K562 (cell line): ENCODE data around the gene KRTCAP2. TPM values are rescaled to one million over a fixed set of nuclear protein-coding genes. Genes with fewer than 3 reads are reported as not detected.

Source experiments
- ARID1B ChIP-seq: fragments of 450-650 bp; IDR thresholded peaks from 2 replicates; pipeline ENCODE4 v1.6.1; 2016; ENCODE audit warnings: antibody characterized with exemption, mild to moderate bottlenecking, inconsistent platforms
- DPF2 ChIP-seq: fragments of 450-650 bp; IDR thresholded peaks from 2 replicates; pipeline ENCODE4 v1.6.1; 2016
- E2F4 ChIP-seq: sonication (generic); formaldehyde crosslinking; IDR thresholded peaks from 2 replicates; pipeline ENCODE4 v1.8.0; 2022; ENCODE audit warnings: mild to moderate bottlenecking, low read depth, missing genetic modification reagents
- EP300 ChIP-seq: IDR thresholded peaks from 2 replicates; pipeline ENCODE4 v1.6.1; 2012; ENCODE audit warnings: low read length, improper control_type of control experiment
- EP400 ChIP-seq: fragments of 450-650 bp; IDR thresholded peaks from 2 replicates; pipeline ENCODE4 v1.6.1; 2017; ENCODE audit warnings: antibody characterized with exemption, mild to moderate bottlenecking, moderate library complexity
- EWSR1 ChIP-seq: fragments of 450-650 bp; IDR thresholded peaks from 2 replicates; pipeline ENCODE4 v1.6.1; 2018; ENCODE audit warnings: borderline replicate concordance, mild to moderate bottlenecking, low read depth, moderate library complexity; ENCODE audit not compliant: partially characterized antibody
- FOSL1 ChIP-seq: fragments of 200-800 bp; sonication (Bioruptor generic); conservative IDR thresholded peaks from 2 replicates; pipeline ENCODE4 v1.6.1; 2016; ENCODE audit warnings: missing genetic modification characterization, missing compliant biosample characterization
- FOXJ2 ChIP-seq: fragments of 200-800 bp; sonication (Bioruptor generic); IDR thresholded peaks from 2 replicates; pipeline ENCODE4 v1.6.1; 2016; ENCODE audit warnings: missing genetic modification characterization, missing compliant biosample characterization
- GABPA ChIP-seq: fragments of 200-800 bp; sonication (Bioruptor generic); conservative IDR thresholded peaks from 2 replicates; pipeline ENCODE4 v1.6.1; 2016; ENCODE audit warnings: low read depth, missing genetic modification characterization, missing compliant biosample characterization
- GATA2 ChIP-seq: sonication (generic); formaldehyde crosslinking; IDR thresholded peaks from 2 replicates; pipeline ENCODE4 v1.4.0; 2020; ENCODE audit warnings: mild to moderate bottlenecking, missing genetic modification reagents
- HNRNPUL1 ChIP-seq: fragments of 200-400 bp; formaldehyde crosslinking; IDR thresholded peaks from 2 replicates; pipeline ENCODE4 v1.6.1; 2017; ENCODE audit warnings: low read length
- ILK ChIP-seq: fragments of 450-650 bp; IDR thresholded peaks from 2 replicates; pipeline ENCODE4 v1.6.1; 2016; ENCODE audit warnings: missing genetic modification characterization, low read depth, mild to moderate bottlenecking, missing compliant biosample characterization, moderate library complexity, borderline replicate concordance
- JUND ChIP-seq, 2 experiments: IDR thresholded peaks; 2 replicates in 1 of 2; 3 replicates in 1 of 2; pipeline ENCODE4 v1.6.1; 2011; ENCODE audit warnings: borderline replicate concordance in 2 of 2, low read depth in 2 of 2, low read length in 2 of 2, improper control_type of control experiment in 1 of 2, missing biosample characterization in 1 of 2, missing genetic modification characterization in 1 of 2, missing genetic modification reagents in 1 of 2
- KDM1A ChIP-seq, 2 experiments: fragments of 450-650 bp; IDR thresholded peaks; 2 replicates each; pipeline ENCODE4 v1.6.1; 2016; ENCODE audit warnings: mild to moderate bottlenecking in 2 of 2
- KLF10 ChIP-seq: fragments of 250-450 bp; sonication (Bioruptor Pico); IDR thresholded peaks from 2 replicates; pipeline ENCODE4 v1.6.1; 2021; ENCODE audit warnings: matching md5 sums
- MAX ChIP-seq: sonication (generic); formaldehyde crosslinking; IDR thresholded peaks from 2 replicates; pipeline ENCODE4 v1.9.0; 2022; ENCODE audit warnings: mild to moderate bottlenecking, missing genetic modification reagents
- PATZ1 ChIP-seq: fragments of 250-450 bp; sonication (Bioruptor Pico); IDR thresholded peaks from 2 replicates; pipeline ENCODE4 v1.5.0; 2020; ENCODE audit warnings: mild to moderate bottlenecking, borderline replicate concordance
- POLR2B ChIP-seq: fragments of 450-650 bp; IDR thresholded peaks from 2 replicates; pipeline ENCODE4 v1.6.1; 2018; ENCODE audit warnings: low read depth; ENCODE audit not compliant: partially characterized antibody
- POLR3G ChIP-seq: IDR thresholded peaks from 2 replicates; pipeline ENCODE4 v1.6.1; 2011; ENCODE audit not compliant: insufficient read length, insufficient replicate concordance; ENCODE audit errors: extremely low read depth
- RBM15 ChIP-seq: fragments of 200-400 bp; formaldehyde crosslinking; IDR thresholded peaks from 2 replicates; pipeline ENCODE4 v1.6.1; 2018; ENCODE audit warnings: mild to moderate bottlenecking, low read length, moderate library complexity; ENCODE audit not compliant: insufficient read depth
- RCOR1 ChIP-seq, 2 experiments: IDR thresholded peaks; 2 replicates each; pipeline ENCODE4 v1.6.1; 2012; ENCODE audit warnings: low read depth in 2 of 2, low read length in 2 of 2, borderline replicate concordance in 1 of 2, improper control_type of control experiment in 1 of 2
- TBP ChIP-seq: optimal IDR thresholded peaks from 2 replicates; pipeline ENCODE3; 2011; ENCODE audit warnings: low read depth, low read length, improper control_type of control experiment
- TFAM ChIP-seq: fragments of 250-450 bp; sonication (Bioruptor Pico); conservative IDR thresholded peaks from 2 replicates; pipeline ENCODE4 v1.5.0; 2021; ENCODE audit warnings: mild to moderate bottlenecking, moderate library complexity
- ZBTB17 ChIP-seq: fragments of 450-650 bp; formaldehyde crosslinking; IDR thresholded peaks from 2 replicates; pipeline ENCODE4 v1.4.0; 2020; ENCODE audit warnings: mild to moderate bottlenecking
- ZKSCAN1 ChIP-seq: fragments of 150-350 bp; IDR thresholded peaks from 2 replicates; pipeline ENCODE4 v1.6.1; 2016; ENCODE audit warnings: low read depth, low read length
- ZKSCAN8 ChIP-seq: fragments of 200-800 bp; sonication (Bioruptor generic); IDR thresholded peaks from 2 replicates; pipeline ENCODE4 v1.6.1; 2016; ENCODE audit warnings: missing genetic modification characterization, missing compliant biosample characterization
- ZNF175 ChIP-seq: fragments of 200-800 bp; sonication (Bioruptor generic); IDR thresholded peaks from 2 replicates; pipeline ENCODE4 v1.6.1; 2016; ENCODE audit warnings: low read depth, mild to moderate bottlenecking, missing genetic modification characterization, missing compliant biosample characterization
- polyA plus RNA-seq, 8 experiments: library from polyadenylated mRNA; depleted of rRNA in 4 of 8; stranded (reverse) in 5 of 8; unstranded in 3 of 8; fragments of >200 nt; fragmentation: Nextera tagmentation in 2 of 8; fragmentation: Illumina TruSeq in 1 of 8; extraction: Ambion mirVana in 2 of 8; extraction: Trizol in 1 of 8; gene quantifications; 2 replicates each; pipeline versions ENCODE4 v1.2.1 to v1.2.3, GENCODE V29; 2011 to 2014; ENCODE audit warnings: inconsistent platforms in 1 of 8, missing spikeins in 1 of 8
- total RNA-seq, 7 experiments: library from RNA; depleted of rRNA in 6 of 7; stranded (reverse); fragments of >200 nt in 6 of 7; fragmentation: Illumina TruSeq in 2 of 7; extraction: Trizol in 2 of 7; gene quantifications; 2 replicates each; pipeline versions ENCODE4 v1.2.1 to v1.2.3, GENCODE V29; 2011 to 2021; ENCODE audit warnings: low replicate concordance in 1 of 7

The KRTCAP2 gene
- total and polyA plus RNA-seq, 9 of the 15 experiments (the other 6 are each of a cell fraction or from before 2014, with no cell fraction given) = 126 to 436 (median 244) TPM

GRCh38 chr1:155120253-155120652, 52.9 kb downstream of the KRTCAP2 start (continued):
- TF ChIP-seq PATZ1 (CRISPR knock-in tag) (no peak), ZKSCAN1 (no peak), RCOR1 (IDR thresholded peaks at IDR 0.05; ENCODE audit: borderline replicate concordance in 1 of 2, low read depth in 2 of 2, low read length in 2 of 2) (peak in 1 of 2 experiments; percentile 58; a peak in 1 of 4 replicates), KLF10 (CRISPR knock-in tag) (no peak), POLR3G (no peak), RBM15 (no peak), DPF2 (0 out of 2 replicates have a peak, but pooled peaks have one; percentile 31), E2F4 (no peak), GATA2 (CRISPR knock-in tag) (peak; percentile 48; the same call in 1 of the 2 replicates), MAX (CRISPR knock-in tag) (no peak), FOXJ2 (peak; percentile 56; the same call in 1 of the 2 replicates), TFAM (CRISPR knock-in tag) (no peak), EP300 (0 out of 2 replicates have a peak, but pooled peaks have one; percentile 38), EP400 (no peak), HNRNPUL1 (no peak), EWSR1 (no peak), ILK (no peak), POLR2B (no peak), KDM1A (IDR thresholded peaks at IDR 0.05) (no peak; a peak in 1 of 4 replicates), JUND (IDR thresholded peaks at IDR 0.05; ENCODE audit: borderline replicate concordance, low read depth, low read length) (no peak), JUND (tag; IDR thresholded peaks at IDR 0.05; ENCODE audit: borderline replicate concordance, low read depth, low read length) (peak; percentile 10; the same call in 1 of the 3 replicates), ARID1B (peak; percentile 50), GABPA (tag) (no peak), FOSL1 (tag) (peak; percentile 12; the same call in 1 of the 2 replicates), ZBTB17 (CRISPR knock-in tag) (no peak), ZNF175 (no peak), TBP (peak; percentile 26), ZKSCAN8 (CRISPR knock-in tag) (no peak)
